Measurements from ENCODE around the gene C12orf43.

- no peak for TF ChIP-seq EP300 (IDR thresholded peaks at IDR 0.05)
- TF ChIP-seq CTCF (IDR thresholded peaks at IDR 0.05), result no peak
These were observed 53.7 kb downstream of the C12orf43 start for GRCh38 chr12:120962532-120963020.
